GM21786 (cell line): ENCODE data around the gene TFCP2L1.
"Not testable (repeated sequence)": the region's sequence is repeated elsewhere in the genome, so short reads cannot be mapped to it uniquely, and the experiment has no call there.

Source experiments
- ATAC-seq: cut with Tn5 transposase; IDR thresholded peaks from one replicate; pipeline ENCODE4 v1.9.1; 2021; ENCODE audit not compliant: unreplicated experiment

Gene TFCP2L1

GRCh38 chr2:121272596-121272995 lies 12.4 kb downstream of the TFCP2L1 start:
- no peak for ATAC-seq

- not testable (repeated sequence) for ATAC-seq
These were observed 15.6 kb downstream of the TFCP2L1 start for GRCh38 chr2:121269436-121269835.

- no peak for ATAC-seq
These were observed 18.4 kb downstream of the TFCP2L1 start for GRCh38 chr2:121266543-121267106.

DNA sequence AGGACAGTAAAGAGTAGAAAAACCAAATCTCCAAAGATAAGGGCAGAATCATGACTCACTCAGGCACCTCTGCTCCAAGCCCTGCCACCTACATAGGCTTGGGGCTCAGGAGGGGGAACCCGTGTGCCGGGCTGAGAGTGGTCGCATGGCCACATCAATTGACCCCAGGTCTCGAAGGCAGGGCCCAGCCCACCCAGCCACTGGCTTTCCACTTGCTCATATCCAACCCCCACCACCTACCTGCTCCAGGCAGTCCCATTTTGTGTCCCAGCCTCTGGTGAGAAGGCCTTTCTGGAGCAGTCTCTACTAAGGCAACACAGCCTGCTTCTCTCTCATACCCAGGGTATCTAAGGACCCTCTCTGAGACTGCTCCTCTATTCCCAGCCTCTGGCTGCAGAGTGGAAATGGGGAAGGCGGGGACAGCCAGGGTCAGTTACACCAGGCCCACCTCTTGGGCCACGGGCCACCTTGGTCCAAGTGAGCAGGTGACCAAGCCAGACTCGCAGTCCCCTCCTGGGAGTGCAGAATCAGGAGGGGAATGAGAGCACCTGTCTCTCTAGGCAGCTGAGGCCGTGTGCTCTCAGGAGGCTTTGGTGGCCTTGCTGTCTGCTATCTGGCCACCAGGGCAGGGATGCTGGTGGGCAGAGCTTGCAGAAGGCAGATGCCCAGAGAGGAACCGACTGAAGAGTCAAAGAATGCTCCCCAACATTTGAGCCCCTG lies 20.8 kb downstream of the TFCP2L1 start:
- ATAC-seq, result no peak

GRCh38 chr2:121260370-121261154 lies 24.4 kb downstream of the TFCP2L1 start:
- no peak for ATAC-seq

GRCh38 chr2:121258051-121258450 lies 27.0 kb downstream of the TFCP2L1 start:
- ATAC-seq, result no peak

- no peak for ATAC-seq
These were observed 27.5 kb downstream of the TFCP2L1 start for GRCh38 chr2:121257480-121257840.

GRCh38 chr2:121256720-121257479 lies 28.1 kb downstream of the TFCP2L1 start:
- no peak for ATAC-seq

DNA sequence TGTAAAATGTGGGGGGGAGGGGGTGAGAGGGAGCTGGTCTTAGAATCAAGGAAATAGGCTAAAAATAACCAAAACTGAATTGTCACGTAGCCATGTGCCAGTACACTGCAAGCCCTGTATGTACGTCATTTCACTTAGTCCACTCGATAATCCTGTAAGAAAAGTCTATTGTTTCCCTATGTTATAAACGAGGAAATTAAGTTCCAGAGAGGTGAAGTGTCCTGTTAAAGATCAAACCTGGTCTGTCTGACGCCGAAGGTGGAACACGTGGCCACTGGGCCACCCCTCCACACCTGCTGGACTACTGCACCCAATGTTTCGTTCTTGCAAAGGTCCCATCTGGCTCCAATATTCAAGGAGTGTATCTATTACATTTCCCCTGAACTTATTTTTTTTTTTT lies 29.6 kb downstream of the TFCP2L1 start:
- no peak for ATAC-seq

- ATAC-seq, result no peak
These were observed 30.3 kb downstream of the TFCP2L1 start for GRCh38 chr2:121254748-121255147.

DNA sequence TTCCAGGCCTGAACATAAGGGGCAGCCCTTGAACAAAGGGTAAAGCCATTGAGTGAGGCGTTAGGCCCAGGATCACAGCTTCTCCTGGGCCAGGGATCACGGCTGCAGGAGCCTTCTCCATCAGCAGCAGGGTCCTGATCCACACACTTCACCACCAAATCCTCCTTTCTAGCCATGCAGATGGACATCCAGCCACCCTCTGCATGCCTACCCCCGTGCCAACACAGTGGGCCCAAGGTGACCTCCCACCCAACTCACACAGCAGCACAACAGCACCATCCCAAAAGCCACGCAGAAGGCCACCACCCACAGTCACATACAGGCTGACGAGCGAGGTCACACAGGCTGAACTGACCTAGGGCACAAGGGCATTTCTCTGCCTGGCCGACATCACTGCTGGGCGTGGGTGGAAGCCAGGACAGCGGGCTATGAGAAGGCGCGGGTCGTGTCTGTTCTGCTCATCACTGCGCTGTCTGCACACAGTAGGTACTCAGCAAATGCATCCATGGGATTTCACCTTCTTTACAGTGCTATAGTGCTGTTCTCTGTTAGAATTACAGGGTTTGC lies 31.2 kb downstream of the TFCP2L1 start:
- no peak for ATAC-seq

DNA sequence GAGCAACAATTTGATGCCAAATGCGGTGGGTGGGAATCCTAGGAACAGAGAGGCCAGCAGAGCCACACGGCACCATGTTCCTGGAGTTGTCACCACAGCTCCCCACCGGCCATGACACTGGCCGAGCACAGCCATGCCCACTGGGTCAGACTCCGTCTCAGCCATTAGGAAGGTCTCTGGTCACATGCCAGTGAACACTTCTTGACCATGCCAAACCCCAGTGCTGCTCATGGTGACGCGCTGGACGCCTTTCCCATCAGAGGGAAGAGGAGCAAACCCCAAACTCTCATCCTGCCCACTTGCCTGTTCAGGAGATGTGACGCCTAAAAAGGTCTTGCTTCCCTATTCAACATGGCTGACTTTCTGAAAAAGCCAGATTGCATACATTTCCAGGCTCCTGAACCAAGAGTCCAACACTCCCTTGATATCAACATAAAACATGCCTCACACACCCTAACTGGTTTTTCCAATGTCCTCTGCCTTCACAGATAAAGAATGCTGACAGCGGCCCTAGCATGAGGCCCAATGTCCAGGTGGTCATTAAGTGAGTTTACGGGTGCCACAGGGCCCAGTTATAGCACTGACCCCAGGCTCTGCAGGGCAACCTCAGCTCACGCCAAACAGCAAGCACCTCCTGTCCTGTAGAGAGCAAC lies 31.9 kb downstream of the TFCP2L1 start:
- no peak for ATAC-seq

DNA sequence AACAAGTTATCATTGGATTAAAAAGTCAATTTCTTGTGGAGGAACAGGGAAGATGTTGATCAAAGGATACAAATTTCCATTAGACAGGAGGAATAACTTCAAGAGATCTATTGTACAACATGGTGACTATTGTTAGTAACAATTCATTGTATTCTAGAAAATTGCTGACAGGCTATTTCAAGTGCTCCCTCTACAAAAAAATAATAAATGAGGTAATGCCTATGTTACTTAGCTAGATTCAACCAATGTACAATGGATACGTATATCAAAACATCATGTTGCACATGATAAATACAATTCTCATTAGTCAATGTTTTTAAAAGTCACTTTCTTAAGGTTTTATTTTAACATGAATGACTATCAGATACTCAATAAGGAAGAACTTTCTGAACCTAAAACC lies 33.5 kb downstream of the TFCP2L1 start:
- no peak for ATAC-seq

DNA sequence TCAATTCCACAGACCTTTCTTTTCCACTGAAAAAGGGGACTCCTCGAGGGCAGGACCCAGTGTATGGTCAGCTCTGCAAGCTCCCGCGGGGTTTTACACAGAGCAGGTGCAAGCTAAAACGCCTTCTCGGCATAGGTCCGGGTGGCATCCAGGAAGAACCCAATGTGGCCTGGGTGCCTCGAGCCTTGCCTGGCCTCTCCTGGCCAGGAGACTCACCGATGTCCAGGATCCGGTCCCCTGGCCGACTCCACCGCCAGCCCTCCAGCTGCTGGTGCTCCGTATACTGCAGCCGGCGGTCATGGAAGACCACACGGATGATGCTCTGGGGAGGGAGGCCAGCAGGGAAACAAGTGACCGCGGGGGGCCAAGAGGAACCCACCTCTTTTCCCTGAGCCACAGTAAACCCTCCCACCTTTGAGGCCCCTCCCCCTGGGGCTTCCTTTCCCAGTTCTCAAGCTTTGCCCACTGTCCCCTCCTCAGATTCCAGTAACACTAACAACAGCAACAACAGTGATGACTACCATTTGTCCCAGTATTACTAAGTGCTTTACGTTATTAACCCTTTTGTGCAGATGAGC lies 36.1 kb downstream of the TFCP2L1 start:
- ATAC-seq, result no peak

DNA sequence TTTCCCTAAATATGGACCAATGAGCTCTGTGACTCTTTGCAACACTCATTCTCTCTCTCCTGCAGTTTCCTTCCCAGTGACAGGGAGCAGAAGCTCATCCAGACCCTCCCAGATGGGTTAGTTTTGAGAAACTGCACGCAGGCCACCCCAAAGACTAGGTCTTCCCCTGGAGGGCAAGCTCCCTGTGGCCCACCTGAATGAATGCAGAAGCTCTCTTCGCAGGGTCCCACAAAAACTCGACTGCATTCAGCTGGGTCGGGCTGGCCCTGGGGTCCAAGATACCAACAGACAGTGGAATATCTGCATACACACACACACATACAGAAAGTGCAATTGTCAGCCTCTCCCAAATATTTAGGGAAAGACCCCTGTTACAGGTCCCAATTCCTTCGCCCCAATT lies 37.0 kb downstream of the TFCP2L1 start:
- ATAC-seq, result no peak

- ATAC-seq, result no peak
These were observed 37.5 kb downstream of the TFCP2L1 start for GRCh38 chr2:121247534-121247933.

- no peak for ATAC-seq
These were observed 38.2 kb downstream of the TFCP2L1 start for GRCh38 chr2:121246704-121247255.

DNA sequence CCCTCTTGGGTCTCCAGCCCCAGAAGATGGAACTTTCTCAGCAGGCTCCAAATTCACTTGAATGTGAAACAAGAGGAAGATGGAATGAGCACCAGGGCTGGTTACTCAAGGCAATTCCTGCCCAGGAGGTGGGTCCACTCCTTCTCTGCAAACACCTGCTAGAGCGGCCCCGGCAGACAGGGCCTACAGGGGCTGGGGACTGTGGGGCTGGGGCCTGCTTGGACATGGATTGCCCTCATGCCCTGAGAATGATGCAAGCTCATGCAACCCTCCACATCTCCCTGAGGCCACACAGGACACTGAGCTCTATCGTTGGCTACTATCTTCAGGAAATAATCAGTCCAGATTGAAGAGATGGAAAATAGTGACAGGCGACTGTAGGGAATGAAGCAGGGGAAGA lies 39.1 kb downstream of the TFCP2L1 start:
- no peak for ATAC-seq

- no peak for ATAC-seq
These were observed 39.7 kb downstream of the TFCP2L1 start for GRCh38 chr2:121245120-121245820.
